ENCODE data around the gene RPS15. TPM values are rescaled to one million over a fixed set of nuclear protein-coding genes. Genes with fewer than 3 reads are reported as not detected.

The RPS15 gene
- total and polyA plus RNA-seq, 2 of the 13 experiments (the other 11 are each of a cell fraction or from before 2014, with no cell fraction given) = 695 to 1,411 TPM

DNA sequence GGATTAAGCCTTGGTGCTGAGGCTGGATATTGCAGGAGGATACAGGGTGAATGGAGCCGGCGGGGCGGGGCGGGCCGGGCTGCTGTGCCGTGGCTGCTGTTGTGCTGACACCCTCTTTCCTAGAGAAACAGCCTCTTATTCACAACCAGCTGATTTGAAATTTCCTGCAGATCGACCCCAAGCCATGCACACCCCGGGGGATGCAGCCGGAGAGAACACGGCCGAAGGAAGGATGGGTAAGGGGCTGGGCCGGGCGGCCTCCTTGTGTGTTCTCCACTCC is 19.8 kb upstream of the RPS15 start:
- ATAC-seq (no peak; the same call in 1 of the 3 replicates), FAIRE-seq (no peak), DNase-seq (ENCODE audit: low spot score) (no peak)
- intact Hi-C loops (cut with micrococcal nuclease; ENCODE audit: unreplicated experiment) = no loop called here
- H3K4me1 ChIP-seq (ENCODE audit: insufficient read depth, low read length) = peaks cover 64% of the 10 kb centered on the region
- H2AFZ ChIP-seq (ENCODE audit: low read length) = no peak overlapping the region
- in situ Hi-C loops (cut with HindIII; ENCODE audit: extremely low pct_ligation_motif_present, low pct_unique_long_range_greater_than_20kb) = no loop called here
- no peaks in the 10 kb centered on the region for H3K9me3 ChIP-seq (ENCODE audit: low read length)
- TF ChIP-seq SIN3B (IDR thresholded peaks at IDR 0.05; ENCODE audit: low read length) = no peak
- no peak for TF ChIP-seq FOSL2 (CRISPR knock-in tag; IDR thresholded peaks at IDR 0.05)
- TF ChIP-seq PHF21A (CRISPR knock-in tag; IDR thresholded peaks at IDR 0.05) = 0 out of 2 replicates have a peak, but pooled peaks have one; percentile 3
- TF ChIP-seq, protein P1, sequence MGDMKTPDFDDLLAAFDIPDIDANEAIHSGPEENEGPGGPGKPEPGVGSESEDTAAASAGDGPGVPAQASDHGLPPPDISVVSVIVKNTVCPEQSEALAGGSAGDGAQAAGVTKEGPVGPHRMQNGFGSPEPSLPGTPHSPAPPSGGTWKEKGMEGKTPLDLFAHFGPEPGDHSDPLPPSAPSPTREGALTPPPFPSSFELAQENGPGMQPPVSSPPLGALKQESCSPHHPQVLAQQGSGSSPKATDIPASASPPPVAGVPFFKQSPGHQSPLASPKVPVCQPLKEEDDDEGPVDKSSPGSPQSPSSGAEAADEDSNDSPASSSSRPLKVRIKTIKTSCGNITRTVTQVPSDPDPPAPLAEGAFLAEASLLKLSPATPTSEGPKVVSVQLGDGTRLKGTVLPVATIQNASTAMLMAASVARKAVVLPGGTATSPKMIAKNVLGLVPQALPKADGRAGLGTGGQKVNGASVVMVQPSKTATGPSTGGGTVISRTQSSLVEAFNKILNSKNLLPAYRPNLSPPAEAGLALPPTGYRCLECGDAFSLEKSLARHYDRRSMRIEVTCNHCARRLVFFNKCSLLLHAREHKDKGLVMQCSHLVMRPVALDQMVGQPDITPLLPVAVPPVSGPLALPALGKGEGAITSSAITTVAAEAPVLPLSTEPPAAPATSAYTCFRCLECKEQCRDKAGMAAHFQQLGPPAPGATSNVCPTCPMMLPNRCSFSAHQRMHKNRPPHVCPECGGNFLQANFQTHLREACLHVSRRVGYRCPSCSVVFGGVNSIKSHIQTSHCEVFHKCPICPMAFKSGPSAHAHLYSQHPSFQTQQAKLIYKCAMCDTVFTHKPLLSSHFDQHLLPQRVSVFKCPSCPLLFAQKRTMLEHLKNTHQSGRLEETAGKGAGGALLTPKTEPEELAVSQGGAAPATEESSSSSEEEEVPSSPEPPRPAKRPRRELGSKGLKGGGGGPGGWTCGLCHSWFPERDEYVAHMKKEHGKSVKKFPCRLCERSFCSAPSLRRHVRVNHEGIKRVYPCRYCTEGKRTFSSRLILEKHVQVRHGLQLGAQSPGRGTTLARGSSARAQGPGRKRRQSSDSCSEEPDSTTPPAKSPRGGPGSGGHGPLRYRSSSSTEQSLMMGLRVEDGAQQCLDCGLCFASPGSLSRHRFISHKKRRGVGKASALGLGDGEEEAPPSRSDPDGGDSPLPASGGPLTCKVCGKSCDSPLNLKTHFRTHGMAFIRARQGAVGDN (CRISPR knock-in tag; IDR thresholded peaks at IDR 0.05) = 0 out of 2 replicates have a peak, but pooled peaks have one; percentile 14
- peaks cover 25 to 62% of the 10 kb centered on the region in 2 experiments for H3K36me3 ChIP-seq (replicated peaks in 1 of 2; ENCODE audit: control insufficient read depth in 1 of 2, insufficient read depth in 2 of 2, low read length in 2 of 2)
- no peaks in the 10 kb centered on the region for H3K27me3 ChIP-seq (ENCODE audit: control insufficient read depth in 1 of 2, insufficient read depth in 2 of 2, low read length in 2 of 2)
- no peak overlapping the region for H3K4me2 ChIP-seq (ENCODE audit: low read depth, low read length)
- no TSS peak for BruUV-seq (replicated peaks)
- H3K27ac ChIP-seq (ENCODE audit: extremely low read length, insufficient read depth, low read length) = peak overlapping the region; percentile 17
- peaks cover 58% of the 10 kb centered on the region for H4K20me1 ChIP-seq (ENCODE audit: insufficient read depth, low read length)
- H3K79me2 ChIP-seq (ENCODE audit: insufficient read depth, low read length) = peaks cover 67% of the 10 kb centered on the region
- 96% methylated on average over 13 of the region's 13 CpGs for WGBS (ENCODE audit: low lambda C conversion rate)
- H3K9ac ChIP-seq (ENCODE audit: insufficient read depth, low read depth, low read length) = no peak overlapping the region
- H3K4me3 ChIP-seq (replicated peaks in 1 of 3; ENCODE audit: insufficient read depth in 1 of 3, low read depth in 2 of 3, low read length in 3 of 3) = no peak overlapping the region
- ChIA-PET CTCF (ENCODE audit: low intra/inter-chr PET ratio, low total read pairs) (no interaction called here), POLR2A (interaction anchor here (0.7 kb wide), 1 partner anchor 10 kb away, joined by 4 read pairs; no protein-coding TSS in a partner anchor)
